COR-L47 (cell line): ENCODE data around the gene ACOT4.
"Not testable (repeated sequence)": the region's sequence is repeated elsewhere in the genome, so short reads cannot be mapped to it uniquely, and the experiment has no call there.

Source experiments
- DNase-seq: peaks from one replicate; lab custom pipeline; 2025; lab: John Stamatoyannopoulos, UW

Gene ACOT4

DNA sequence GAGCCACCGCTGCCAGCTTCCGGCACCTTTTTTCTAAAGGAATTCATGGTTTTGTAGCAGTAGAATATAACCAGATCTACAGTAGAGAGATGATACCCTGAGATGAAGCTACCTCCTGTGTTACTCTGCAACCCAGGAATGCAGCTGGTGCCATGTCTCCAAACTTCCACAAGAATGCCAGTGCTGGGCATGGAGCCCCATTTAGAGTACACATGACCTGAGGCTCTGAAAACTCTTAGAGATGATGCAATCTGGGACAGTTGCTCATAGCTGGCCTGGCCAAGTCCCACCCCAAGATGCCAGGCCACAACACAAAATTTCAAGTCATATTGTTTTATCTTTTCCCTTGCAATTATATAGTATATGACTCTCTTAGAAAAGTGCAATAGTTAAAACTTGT lies 14.5 kb upstream of the ACOT4 start:
- not testable (repeated sequence) for DNase-seq

DNA sequence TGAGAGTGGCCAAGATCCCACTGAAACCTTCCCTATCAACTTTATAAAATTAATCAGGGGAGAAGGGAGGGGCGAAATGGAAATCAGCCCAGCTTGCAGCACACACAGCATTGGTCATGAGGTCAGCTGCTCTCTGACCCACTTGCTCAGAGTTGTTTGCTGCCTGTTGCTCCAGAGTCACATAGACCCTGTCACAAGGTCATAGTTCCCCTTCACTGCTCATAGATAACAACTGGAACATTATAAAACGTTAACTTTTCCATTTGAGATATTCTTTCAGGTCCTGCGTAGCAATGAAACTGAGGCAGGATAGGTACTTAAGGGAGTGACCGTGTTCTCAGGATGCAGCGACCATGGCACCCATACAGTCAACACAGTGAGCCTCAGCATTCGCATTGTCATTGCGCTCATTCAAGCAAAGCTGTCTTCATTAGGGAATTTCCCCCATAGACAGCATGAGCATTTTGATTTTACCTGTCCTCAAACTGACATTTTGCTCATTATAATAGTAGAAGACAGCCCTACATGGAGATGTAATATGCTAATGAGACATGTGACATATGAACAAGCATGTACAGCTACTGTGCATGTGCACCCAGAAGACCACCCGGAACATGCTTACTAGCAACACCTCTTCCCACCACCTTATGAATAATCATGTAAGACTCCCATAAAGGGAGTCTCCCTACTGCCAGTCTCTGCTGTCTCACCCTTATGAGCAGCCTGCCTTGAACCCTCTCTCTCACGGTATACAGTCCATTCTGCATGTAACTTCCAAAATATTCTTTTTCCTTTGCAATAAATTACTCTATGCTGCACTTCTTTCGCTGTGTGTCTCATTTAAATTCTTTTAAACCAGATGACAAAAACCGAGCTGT lies 9.3 kb upstream of the ACOT4 start:
- DNase-seq = not testable (repeated sequence)

DNA sequence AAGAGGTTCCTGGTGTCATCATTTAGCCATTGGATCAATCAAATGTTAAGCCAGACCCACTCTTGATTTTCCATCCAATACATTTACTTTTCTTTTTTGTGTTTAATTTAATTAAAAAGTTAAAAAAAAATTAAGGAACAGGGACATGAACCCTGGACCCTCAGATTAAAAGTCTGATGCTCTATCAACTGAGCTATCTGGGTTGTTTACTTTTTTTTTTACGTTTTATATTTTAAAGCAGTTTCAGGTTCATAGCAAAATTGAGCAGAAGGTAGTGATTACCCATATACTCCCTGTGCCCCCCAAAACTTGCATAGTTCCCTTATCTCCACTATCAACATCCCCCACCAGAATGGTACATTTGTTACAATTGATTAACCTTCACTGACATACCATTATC lies 3.0 kb upstream of the ACOT4 start:
- DNase-seq = no peak

DNA sequence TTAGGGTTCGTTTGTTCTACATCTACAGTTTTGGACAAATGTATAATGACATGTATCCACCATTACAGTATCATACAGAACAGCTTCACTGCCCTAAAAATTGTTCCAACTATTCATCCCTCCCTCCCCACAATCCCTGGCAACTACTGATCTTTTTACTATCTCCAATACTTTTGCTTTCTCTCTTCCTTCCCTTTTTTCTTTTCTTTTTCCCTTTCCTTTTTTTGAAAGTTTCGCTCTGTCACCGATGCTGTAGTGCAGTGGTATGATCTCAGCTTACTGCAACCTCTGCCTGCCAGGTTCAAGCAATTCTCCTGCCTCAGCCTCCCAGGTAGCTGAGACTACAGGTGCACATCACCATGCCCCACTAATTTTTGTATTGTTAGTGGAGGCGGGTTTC lies 2.6 kb upstream of the ACOT4 start:
- DNase-seq = no peak

DNA sequence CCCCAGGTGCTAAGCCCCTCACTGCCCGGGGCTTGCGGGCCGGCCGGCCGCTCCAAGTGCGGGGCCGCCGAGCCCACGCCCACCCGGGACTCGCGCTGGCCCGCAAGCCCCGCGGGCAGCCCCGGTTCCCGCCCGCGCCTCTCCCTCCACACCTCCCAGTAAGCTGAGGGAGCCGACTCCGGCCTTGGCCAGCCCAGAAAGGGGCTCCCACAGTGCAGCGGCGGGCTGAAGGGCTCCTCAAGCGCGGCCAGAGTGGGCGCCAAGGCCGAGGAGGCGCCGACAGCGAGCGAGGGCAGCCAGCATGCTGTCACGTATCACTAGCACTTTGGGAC lies 1.0 kb upstream of the ACOT4 start:
- DNase-seq = not testable (repeated sequence)

DNA sequence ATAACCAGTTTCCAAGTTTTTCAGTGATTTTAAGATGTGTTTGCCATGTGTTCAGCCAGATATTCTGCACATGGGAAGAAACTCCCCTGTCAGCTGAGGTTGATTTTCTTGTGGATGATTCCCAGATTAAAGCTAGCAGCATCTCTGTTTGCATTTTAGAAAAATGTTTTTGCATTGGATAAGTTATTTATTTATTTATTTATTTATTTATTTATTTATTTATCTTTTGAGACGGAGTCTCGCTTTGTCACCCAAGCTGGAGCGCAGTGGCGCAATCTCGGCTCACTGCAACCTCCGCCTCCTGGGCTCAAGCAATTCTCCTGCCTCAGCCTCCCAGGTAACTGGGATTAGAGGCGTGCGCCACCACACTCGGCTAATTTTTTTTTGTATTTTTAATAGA lies 2.8 kb downstream of the ACOT4 start:
- no peak for DNase-seq

DNA sequence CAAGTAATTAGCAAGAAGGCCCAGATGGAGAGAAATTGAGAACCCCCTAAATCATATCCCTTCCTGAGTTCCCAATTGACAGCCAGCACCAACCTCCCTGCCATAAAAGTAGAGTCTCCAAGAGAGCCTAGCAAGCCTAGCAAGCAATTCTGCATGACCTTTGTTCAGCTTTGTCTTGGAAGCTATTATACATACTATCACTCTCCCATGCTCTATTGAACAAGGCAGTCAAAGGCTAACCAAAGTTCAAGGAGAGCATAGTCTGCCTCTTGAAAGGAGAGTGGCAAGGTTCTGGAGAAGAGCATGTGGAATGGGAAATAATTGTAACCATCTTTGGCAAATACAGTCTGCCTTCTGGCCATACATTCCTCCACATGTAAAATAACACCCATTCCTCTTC lies 7.8 kb downstream of the ACOT4 start:
- no peak for DNase-seq

DNA sequence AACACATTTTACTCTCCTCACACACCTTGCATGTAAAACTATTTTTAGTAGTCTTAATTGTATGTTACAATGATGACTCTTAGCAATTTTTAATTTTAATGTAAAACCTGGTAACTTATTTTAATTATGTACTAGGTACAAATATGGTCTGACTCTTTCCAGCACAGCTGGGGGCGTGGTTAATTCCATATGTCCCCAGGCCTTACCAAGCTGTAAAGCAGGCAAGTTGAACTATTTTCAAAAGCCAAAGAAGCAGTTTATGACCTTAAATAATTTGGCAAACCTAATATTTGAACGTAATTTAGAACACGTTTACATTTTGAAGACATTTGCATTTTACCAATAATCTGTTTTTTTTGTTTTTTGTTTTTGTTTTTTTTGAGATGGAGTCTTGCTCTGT lies 11.3 kb downstream of the ACOT4 start:
- DNase-seq = no peak

DNA sequence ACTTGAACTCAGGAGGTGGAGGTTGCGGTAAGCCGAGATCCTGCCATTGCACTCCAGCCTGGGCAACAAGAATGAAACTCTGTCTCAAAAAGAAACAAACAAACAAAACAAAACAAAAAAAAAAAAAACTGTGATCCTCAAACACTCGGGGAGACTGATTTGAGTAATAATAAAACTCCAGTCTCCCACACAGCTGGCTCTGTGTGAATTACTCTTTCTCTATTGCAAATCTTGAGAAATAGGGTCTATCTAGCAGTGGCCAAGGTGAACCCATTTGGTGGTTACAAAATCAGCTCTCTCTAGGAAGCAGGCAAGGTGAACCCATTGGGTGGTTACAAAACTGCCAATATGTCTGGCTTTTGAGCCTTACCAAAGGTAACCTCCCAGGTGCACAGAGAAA lies 14.6 kb downstream of the ACOT4 start:
- no peak for DNase-seq

DNA sequence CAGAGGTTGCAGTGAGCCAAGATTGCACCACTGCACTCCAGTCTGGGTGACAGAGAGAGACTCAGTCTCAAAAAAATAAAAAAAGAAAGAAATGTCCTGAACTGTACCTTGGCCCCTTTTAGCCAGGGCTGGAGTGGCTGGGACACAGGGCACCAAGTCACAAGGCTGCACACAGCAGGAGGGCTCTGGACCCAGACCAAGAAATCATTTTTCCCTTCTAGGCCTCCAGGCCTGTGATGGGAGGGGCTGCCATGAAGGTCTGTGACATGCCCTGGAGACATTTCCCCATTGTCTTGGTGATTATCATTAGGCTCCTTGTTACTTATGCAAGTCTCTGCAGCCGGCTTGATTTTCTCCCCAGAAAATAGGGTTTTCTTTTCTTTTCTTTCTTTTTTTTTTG lies 15.6 kb downstream of the ACOT4 start:
- DNase-seq = no peak

DNA sequence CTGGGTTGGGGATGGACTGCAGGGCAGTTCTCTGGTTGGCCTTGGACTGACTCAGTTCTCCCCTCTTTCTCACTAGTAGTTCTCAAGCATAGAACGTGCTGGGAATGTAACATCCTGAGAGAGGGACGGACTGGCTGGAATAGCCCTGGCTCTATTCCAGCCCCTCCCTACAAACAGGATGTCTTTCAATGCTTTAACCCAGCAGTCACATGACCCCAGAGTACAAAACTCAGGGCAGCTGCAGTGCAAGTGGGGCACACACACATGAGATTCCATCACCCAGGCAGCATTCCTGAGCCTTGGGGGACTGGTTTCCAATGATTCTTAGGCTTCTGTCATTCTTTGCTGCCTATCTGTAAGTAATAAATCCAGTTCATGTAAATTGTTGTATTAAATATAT lies 19.0 kb downstream of the ACOT4 start:
- no peak for DNase-seq

DNA sequence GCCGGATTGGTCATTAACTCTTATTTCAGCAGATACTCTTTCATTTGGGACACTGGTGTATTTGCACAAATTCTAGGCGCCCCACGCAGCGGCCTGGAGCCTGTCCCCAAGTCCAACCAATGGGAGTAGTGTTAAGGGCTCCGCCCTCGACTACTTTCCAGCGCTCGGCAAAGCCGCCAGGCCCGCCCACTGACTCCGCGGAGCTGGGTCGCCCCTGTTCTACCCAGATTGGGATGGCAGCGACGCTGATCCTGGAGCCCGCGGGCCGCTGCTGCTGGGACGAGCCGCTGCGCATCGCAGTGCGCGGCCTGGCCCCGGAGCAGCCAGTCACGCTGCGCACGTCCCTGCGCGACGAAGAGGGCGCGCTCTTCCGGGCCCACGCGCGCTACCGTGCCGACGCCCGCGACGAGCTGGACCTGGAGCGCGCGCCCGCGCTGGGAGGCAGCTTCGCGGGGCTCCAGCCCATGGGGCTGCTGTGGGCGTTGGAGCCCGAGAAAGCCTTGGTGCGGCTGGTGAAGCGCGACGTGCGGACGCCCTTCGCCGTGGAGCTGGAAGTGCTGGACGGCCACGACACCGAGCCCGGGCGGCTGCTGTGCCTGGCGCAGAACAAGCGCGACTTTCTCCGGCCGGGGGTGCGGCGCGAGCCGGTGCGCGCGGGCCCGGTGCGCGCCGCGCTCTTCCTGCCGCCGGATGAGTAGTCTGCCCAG lies 20.8 kb downstream of the ACOT4 start, which contains the start of gene ACOT6:
Gene ACOT6, plus strand, starts transcription at position 179 of the 707 bp plus-strand sequence. Its CDS starts 55 bp downstream, at position 234.
- peak; percentile 22 for DNase-seq

DNA sequence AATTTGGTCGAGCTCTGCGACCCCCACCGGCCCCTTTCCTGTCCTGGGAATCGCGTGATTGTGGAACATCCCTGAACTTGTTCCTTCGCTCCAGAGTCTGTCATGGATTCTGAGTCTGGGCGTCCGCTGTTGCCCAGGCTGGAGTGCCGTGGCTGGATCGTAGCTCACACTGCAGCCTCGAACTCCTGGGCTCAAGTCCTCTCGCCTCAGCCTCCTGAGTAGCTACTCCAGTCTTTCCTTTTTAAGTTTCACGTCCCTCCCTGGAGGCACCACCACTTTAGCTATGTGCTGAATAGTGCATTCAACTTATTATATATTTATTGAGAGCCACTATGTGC lies 21.3 kb downstream of the ACOT4 start:
- DNase-seq = no peak

DNA sequence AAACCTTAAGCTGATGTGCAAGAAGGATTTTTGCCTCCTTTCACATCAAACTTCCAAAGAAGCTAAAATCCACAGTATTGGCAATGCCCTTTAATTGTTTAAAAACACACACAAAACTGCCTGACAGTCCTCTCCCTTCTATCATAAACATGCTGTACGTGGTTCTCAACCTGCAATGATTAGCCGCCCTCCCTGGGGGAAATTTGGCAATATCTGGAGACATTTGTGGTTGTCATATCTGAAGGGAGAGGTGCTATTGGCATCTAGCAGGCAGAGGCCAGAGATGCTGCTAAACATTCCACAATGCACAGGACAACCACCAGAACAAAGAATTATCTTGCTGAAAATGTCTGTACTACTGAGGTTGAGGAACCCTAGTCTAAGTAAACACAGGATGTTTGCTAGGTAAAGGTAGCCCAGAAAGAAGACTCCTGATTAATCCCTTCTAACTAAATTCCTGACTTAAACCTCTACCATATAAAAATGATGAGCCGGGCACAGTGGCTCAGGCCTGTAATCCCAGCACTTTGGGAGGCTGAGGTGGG lies 21.8 kb downstream of the ACOT4 start:
- no peak for DNase-seq

DNA sequence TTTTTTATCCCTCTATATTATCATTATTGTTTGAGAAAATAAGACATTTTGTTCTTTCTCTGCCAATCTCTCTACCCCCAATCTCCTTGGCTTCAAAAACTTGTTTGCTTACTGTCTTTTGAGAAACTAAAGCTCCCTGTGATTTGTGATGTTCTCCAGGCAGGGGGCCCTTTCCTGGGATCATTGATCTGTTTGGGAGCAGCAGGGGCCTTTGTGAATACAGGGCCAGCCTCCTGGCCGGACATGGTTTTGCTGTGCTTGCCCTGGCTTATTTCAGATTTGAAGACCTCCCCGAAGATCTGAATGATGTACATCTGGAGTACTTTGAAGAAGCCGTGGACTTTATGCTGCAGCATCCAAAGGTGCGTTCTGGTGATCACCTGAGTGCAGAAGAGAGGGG lies 25.2 kb downstream of the ACOT4 start:
- peak; percentile 28 for DNase-seq

DNA sequence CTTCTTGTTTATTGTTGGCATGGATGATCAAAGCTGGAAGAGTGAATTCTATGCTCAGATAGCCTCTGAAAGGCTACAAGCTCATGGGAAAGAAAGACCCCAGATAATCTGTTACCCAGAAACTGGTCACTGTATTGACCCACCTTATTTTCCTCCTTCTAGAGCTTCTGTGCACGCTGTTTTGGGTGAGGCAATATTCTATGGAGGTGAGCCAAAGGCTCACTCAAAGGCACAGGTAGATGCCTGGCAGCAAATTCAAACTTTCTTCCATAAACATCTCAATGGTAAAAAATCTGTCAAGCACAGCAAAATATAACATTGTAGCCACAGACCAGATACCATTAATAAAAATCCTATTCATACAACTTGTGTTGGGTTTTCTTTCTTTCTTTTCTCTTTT lies 27.9 kb downstream of the ACOT4 start:
- no peak for DNase-seq

DNA sequence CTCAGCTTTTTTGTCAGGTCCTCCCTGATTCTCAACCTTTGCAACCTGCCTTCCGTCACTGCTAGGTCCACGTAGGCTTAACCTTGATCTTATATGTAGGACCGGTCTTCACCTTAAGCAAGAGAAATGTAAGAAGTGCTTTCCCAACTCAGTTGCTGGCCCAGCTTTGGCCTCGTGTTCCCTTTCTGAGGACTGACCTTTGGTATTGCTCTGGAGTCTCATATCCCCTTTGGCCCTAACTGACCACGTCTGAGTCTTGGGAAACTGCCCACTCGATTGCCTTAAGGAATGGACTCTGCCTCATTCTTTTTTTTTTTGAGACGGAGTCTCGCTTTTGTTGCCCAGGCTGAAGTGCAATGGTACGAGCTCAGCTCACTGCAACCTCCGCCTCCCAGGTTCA lies 28.6 kb downstream of the ACOT4 start:
- no peak for DNase-seq

DNA sequence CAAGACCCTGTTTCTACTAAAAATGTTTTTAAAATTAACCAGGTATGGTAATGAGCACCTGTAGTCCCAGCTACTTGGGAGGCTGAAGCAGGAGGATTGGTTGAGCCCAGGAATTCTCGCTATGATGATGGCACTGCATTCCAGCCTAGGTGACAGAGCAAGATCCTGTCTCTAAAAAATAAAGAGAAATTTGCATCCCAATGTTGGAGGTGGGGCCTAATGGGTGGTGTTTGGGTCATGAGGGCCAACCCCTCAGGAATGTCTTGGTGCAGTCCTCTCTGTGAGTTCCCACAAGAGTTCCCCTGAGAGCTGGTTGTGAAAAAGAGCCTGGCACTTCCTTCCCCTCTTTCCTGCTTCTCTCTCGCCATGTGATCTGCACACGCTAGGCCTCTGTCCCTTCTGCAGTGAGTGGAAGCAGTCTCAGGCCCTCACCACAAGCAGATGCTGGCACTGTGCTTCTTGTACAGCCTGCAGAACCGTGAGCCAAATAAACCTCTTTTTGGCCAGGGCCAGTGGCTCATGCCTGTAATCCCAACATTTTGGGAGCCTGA lies 31.9 kb downstream of the ACOT4 start:
- DNase-seq = no peak

DNA sequence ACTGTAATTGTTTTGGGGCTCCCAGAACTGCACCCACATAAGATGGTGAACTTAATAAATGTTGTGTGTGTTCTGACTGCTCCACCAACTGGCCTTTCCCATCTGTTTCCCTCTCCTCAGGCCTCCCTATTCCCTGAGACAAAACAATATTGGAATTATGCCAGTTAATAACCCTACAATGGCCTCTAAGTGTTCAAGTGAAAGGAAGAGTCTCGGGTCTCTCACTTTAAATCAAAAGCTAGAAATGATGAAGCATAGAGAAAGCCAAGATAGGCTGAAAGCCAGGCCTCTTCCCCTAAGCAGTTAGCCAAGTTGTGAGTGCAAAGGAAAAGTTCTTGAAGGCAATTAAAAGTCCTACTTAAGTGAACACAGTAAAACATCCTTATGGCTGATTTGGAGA lies 34.0 kb downstream of the ACOT4 start:
- DNase-seq = no peak

DNA sequence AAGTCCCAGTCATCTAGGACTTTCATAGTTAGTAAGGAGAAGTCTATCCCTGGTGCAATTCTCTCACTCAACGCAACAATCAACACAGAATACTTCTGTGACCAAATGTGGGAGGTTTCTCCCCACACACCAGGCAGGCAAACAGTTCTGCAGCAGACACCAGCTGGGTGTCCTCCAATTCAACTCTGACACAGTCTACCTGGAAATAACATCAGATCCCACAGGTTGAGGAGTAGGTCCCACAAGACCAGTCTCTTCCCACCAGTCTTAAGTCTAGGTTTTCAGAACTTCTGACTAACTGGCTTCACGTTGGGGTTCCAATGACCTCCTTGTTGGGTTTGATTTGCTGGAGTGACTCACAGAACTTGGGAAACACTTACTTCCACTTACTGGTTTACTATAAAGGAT lies 35.5 kb downstream of the ACOT4 start:
- no peak for DNase-seq

DNA sequence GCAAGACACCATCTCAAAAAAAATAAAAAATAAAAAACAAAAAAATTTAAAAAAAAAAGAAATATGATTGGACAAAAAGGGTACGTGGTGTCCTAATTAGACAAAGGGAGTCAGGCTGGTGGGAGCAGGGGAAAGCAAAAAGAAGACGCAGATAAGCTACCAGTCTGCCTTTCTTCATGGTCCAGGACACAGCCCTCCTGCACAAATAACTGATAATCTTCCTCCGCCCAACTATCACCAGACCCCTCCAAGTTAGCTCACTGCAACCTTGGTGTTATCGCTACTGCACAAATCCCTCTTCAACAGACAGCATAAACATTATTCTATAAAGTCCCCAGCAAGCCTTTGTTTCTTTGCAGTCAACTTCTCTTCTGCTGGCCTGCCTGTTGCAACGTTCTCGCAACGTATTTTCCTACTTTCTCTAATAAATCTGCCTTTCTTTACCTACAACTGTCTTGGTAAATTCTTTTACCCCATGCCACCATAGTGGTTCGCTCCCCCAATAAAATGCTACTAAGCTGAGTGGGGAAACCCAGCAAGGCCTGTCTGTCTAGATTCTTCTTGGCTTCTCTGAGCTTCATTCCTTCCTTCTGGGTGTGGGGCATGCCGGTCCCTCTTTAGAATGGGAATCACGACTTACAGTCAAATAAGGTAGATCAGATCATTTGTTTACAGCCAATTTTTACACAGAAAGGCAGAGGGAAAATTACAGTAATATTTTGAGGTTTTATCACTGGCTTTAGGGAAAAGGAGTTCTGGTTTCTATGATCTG lies 38.5 kb downstream of the ACOT4 start:
- no peak for DNase-seq
